ENCODE measurements around the gene TTC27.

- TF ChIP-seq CTCF (IDR thresholded peaks at IDR 0.05): no peak
- no peak for TF ChIP-seq POLR2A (IDR thresholded peaks at IDR 0.05)
Observed at GRCh38 chr2:32825291-32825712, 197.5 kb downstream of the TTC27 start.
